Mammary epithelial cell (primary cell): ENCODE results near the gene MEOX1.

Source experiments
- CTCF ChIP-seq, 2 donors: IDR thresholded peaks in 1 of 2; conservative IDR thresholded peaks in 1 of 2; 2 replicates each; pipeline ENCODE4 v1.5.1; 2011 to 2012; ENCODE audit warnings: inconsistent platforms in 2 of 2, low read length in 2 of 2, mild to moderate bottlenecking in 2 of 2, control low read depth in 1 of 2, low read depth in 1 of 2; ENCODE audit not compliant: insufficient read depth in 1 of 2; ENCODE audit errors: extremely low read depth in 1 of 2
- EZH2 ChIP-seq: IDR thresholded peaks from 2 replicates; pipeline ENCODE4 v1.6.1; 2012; ENCODE audit warnings: low read length, inconsistent platforms, borderline replicate concordance

GRCh38 chr17:43667506-43667905 is 5.8 kb upstream of the MEOX1 start:
- TF ChIP-seq CTCF (conservative IDR thresholded peaks at IDR 0.05 in 1 of 2, IDR thresholded peaks at IDR 0.05 in 1 of 2; ENCODE audit: extremely low read depth in 1 of 2, insufficient read depth in 1 of 2, low read depth in 1 of 2, low read length in 2 of 2) (no peak), EZH2 (no peak)
